Transverse colon (tissue), 4 donors: Measurements from ENCODE around the gene ABCC2. TPM values are rescaled to one million over a fixed set of nuclear protein-coding genes. Genes with fewer than 3 reads are reported as not detected.
"Not testable (repeated sequence)": the region's sequence is repeated elsewhere in the genome, so short reads cannot be mapped to it uniquely, and the experiment has no call there.

Source experiments
- DNase-seq: peaks from one replicate; pipeline ENCODE4 v3.0.0-alpha.2; 2019
- H3K27ac ChIP-seq, 4 donors: fragments of 200-600 bp; sonication (generic); 2 replicates each; pipeline ENCODE4 v1.5.1; 2016 to 2018; ENCODE audit warnings: inconsistent platforms in 4 of 4
- H3K27me3 ChIP-seq: fragments of 200-600 bp; sonication (generic); 2 replicates; pipeline ENCODE4 v1.5.1; 2017; ENCODE audit warnings: inconsistent platforms
- H3K36me3 ChIP-seq, 4 donors: fragments of 200-600 bp; sonication (generic); 2 replicates each; pipeline ENCODE4 v1.5.1; 2017 to 2019; ENCODE audit warnings: inconsistent platforms in 4 of 4
- H3K4me1 ChIP-seq, 4 donors: fragments of 200-600 bp; sonication (generic); 2 replicates each; pipeline ENCODE4 v1.5.1; 2017 to 2020; ENCODE audit warnings: inconsistent platforms in 4 of 4
- H3K4me3 ChIP-seq, 4 donors: fragments of 200-600 bp; sonication (generic); 1 replicate in 1 of 4; 2 replicates in 3 of 4; pipeline versions ENCODE4 v1.5.1 to v1.6.1; 2017 to 2019; ENCODE audit warnings: inconsistent platforms in 4 of 4
- H3K9me3 ChIP-seq, 2 donors: fragments of 200-600 bp; sonication (generic); 2 replicates each; pipeline ENCODE4 v1.5.1; 2017 to 2019; ENCODE audit warnings: inconsistent platforms in 2 of 2
- EP300 ChIP-seq: sonication (generic); formaldehyde crosslinking; IDR thresholded peaks from one replicate; pipeline ENCODE4 v1.6.1; 2017; ENCODE audit warnings: antibody characterized with exemption, low read depth
- POLR2A ChIP-seq: fragments of 450-650 bp; IDR thresholded peaks from one replicate; pipeline ENCODE4 v1.6.1; 2016; ENCODE audit warnings: antibody characterized with exemption, mild to moderate bottlenecking, moderate library complexity
- POLR2AphosphoS5 ChIP-seq, 3 donors: sonication (generic); formaldehyde crosslinking; IDR thresholded peaks; one replicate each; pipeline ENCODE4 v1.6.1; 2016; ENCODE audit warnings: antibody characterized with exemption in 3 of 3
- WGBS, 2 donors: methylation state at CpG; one replicate each; pipeline ENCODE4 v1.1.5; 2018; ENCODE audit warnings: low coverage in 1 of 2; 5-methylcytosine and 5-hydroxymethylcytosine counted together
- in situ Hi-C, 4 donors: fragments of 200-750 bp; cut with MboI; loops; one replicate each; pipeline versions ENCODE4 v1.15.0 to v1.15.1; 2017; ENCODE audit warnings: low sequenced_read_pairs in 3 of 4, low pct_ligation_motif_present in 1 of 4, low pct_unique_long_range_greater_than_20kb in 1 of 4
- intact Hi-C: fragments of 100-400 bp; cut with DNase I; formaldehyde crosslinking; loops from one replicate; pipeline ENCODE4 v1.15.1; 2023; ENCODE audit warnings: low total_unique reads
- total RNA-seq, 4 donors: library from RNA; depleted of rRNA; stranded (reverse); fragments of >200 nt; gene quantifications; one replicate each; pipeline ENCODE4 v1.1.0, GENCODE V29; 2016
- TF ChIP-seq, protein P1 (sequence below), 5 experiments: fragments of 200-600 bp in 3 of 5; fragments of 450-650 bp in 2 of 5; sonication (generic) in 3 of 5; IDR thresholded peaks; 1 replicate in 2 of 5; 2 replicates in 3 of 5; pipeline ENCODE4 v1.5.1; 2016 to 2017; ENCODE audit warnings: antibody characterized with exemption in 5 of 5, inconsistent platforms in 3 of 5, mild to moderate bottlenecking in 2 of 5, moderate library complexity in 1 of 5

The ABCC2 gene
- total RNA-seq, 4 donors from 2014 or later, result 0.75 to 2.7 (median 1.5) TPM

DNA sequence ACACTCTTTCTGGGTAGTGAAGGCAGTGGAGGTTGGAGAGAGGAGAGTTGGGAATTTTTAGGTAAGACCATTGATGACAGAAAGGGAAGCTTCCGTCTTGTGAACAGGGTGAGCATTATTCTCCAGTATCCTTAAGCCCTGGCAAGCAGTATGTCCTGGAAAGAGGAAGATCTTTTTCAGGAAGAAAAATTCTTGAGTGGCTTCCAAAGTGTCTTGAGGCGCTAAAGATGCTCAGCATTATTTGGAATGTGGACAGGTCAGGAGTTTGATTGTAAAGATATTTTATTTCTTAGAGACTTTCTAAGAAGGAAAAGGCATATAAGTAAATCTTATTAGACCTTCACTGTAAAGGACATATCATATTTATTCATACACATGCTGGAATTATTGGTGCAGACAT, 54.3 kb downstream of the ABCC2 start:
- 80 to 90% methylated on average over 2 of the region's 2 CpGs for WGBS, 2 donors
- Histone ChIP-seq H3K36me3 (no peaks in the 10 kb centered on the region), H3K27ac (no peak overlapping the region), H3K4me1 (no peaks in the 10 kb centered on the region), H3K27me3 (no peaks in the 10 kb centered on the region), H3K4me3 (no peak overlapping the region), H3K9me3 (no peaks in the 10 kb centered on the region)
- TF ChIP-seq POLR2AphosphoS5 (IDR thresholded peaks at IDR 0.05) (no peak), EP300 (no peak), POLR2A (no peak)
- TF ChIP-seq, protein P1, sequence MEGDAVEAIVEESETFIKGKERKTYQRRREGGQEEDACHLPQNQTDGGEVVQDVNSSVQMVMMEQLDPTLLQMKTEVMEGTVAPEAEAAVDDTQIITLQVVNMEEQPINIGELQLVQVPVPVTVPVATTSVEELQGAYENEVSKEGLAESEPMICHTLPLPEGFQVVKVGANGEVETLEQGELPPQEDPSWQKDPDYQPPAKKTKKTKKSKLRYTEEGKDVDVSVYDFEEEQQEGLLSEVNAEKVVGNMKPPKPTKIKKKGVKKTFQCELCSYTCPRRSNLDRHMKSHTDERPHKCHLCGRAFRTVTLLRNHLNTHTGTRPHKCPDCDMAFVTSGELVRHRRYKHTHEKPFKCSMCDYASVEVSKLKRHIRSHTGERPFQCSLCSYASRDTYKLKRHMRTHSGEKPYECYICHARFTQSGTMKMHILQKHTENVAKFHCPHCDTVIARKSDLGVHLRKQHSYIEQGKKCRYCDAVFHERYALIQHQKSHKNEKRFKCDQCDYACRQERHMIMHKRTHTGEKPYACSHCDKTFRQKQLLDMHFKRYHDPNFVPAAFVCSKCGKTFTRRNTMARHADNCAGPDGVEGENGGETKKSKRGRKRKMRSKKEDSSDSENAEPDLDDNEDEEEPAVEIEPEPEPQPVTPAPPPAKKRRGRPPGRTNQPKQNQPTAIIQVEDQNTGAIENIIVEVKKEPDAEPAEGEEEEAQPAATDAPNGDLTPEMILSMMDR (IDR thresholded peaks at IDR 0.05), result no peak
- DNase-seq, result no peak
- intact Hi-C loops (no loop called here), in situ Hi-C loops (no loop called here)

DNA sequence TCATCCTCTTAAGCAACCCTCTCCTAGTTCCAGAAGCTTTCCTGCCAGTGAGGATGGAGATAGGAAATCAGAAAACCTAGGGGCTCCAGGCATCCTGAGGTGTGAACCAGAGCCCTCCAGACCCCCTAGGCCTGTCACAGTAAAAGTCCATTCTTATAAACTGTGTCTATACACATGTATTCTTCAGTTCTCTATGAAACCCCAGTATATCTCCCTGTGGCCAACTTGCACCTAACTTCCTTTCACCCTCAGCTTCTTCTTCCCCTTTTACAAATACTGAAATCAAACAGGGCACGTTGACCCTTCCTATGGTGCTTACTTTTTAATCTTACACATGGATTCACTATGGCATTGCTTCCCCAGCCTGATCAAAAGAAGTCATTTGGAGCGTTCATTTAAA, 58.4 kb downstream of the ABCC2 start:
- DNase-seq, H3K4me3 ChIP-seq, intact Hi-C loops, H3K27me3 ChIP-seq, H3K9me3 ChIP-seq, H3K27ac ChIP-seq, H3K4me1 ChIP-seq, in situ Hi-C loops, H3K36me3 ChIP-seq: not testable (repeated sequence)
- 79 to 80% methylated on average over 2 of the region's 2 CpGs for WGBS, 2 donors

DNA sequence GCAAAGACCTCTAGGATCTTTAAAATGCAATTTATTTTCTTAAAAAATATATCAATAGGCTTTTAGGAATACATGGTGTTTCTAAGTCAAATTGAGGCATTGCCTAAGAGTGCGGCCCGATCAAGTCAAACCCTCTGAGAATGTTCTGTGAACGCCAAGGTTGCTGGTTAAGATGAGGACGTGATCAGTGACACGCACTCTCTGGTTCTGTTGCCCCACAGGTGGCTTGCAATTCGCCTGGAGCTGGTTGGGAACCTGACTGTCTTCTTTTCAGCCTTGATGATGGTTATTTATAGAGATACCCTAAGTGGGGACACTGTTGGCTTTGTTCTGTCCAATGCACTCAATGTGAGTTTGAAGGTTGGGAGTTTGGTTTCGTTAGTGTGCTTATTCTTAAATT, 59.3 kb downstream of the ABCC2 start:
- no peaks in the 10 kb centered on the region for H3K36me3 ChIP-seq
- no peak overlapping the region for H3K27ac ChIP-seq
- in situ Hi-C loops, result no loop called here
- intact Hi-C loops, result no loop called here
- no peaks in the 10 kb centered on the region for H3K9me3 ChIP-seq
- 94 to 96% methylated on average over 4 to 7 of the region's 7 CpGs for WGBS, 2 donors
- no peaks in the 10 kb centered on the region for H3K27me3 ChIP-seq
- TF ChIP-seq EP300, result no peak
- TF ChIP-seq, protein P1 (IDR thresholded peaks at IDR 0.05), result no peak
- TF ChIP-seq POLR2AphosphoS5 (IDR thresholded peaks at IDR 0.05), result no peak
- TF ChIP-seq POLR2A, result no peak
- H3K4me3 ChIP-seq, result no peak overlapping the region
- DNase-seq, result no peak
- peaks cover 0 to 10% (median 3%) of the 10 kb centered on the region in 4 donors for H3K4me1 ChIP-seq

DNA sequence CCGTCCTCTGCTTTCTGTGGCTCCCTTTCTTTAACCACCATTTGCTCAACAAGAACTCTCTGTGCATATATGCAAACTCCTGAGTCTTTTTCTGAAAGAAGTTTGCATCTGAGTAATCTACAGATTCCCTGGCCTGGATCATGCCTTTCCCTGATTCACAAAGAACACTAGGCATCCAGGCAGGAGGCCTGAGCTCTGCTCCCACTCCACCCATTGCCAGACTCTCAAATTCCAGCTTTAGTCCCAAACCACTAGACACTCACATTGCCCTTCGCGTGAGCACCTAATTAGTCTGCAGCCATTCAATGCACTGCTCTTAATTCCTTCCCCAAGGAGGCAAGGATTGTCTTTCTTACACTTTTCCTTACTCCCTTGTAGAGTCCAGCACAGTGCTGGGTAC, 60.9 kb downstream of the ABCC2 start:
- in situ Hi-C loops (no loop called here), intact Hi-C loops (no loop called here)
- no peak for DNase-seq
- H3K4me1 ChIP-seq, result peaks cover 0 to 10% (median 3%) of the 10 kb centered on the region in 4 donors
- no peaks in the 10 kb centered on the region for H3K27me3 ChIP-seq
- WGBS, 2 donors, result 75 to 93% methylated on average over 1 to 3 of the region's 3 CpGs
- no peak overlapping the region for H3K4me3 ChIP-seq
- TF ChIP-seq, protein P1 (IDR thresholded peaks at IDR 0.05), result no peak
- no peak for TF ChIP-seq EP300
- no peak for TF ChIP-seq POLR2A
- TF ChIP-seq POLR2AphosphoS5 (IDR thresholded peaks at IDR 0.05), result no peak
- no peak overlapping the region for H3K27ac ChIP-seq
- H3K9me3 ChIP-seq, result no peaks in the 10 kb centered on the region
- H3K36me3 ChIP-seq, result no peaks in the 10 kb centered on the region

DNA sequence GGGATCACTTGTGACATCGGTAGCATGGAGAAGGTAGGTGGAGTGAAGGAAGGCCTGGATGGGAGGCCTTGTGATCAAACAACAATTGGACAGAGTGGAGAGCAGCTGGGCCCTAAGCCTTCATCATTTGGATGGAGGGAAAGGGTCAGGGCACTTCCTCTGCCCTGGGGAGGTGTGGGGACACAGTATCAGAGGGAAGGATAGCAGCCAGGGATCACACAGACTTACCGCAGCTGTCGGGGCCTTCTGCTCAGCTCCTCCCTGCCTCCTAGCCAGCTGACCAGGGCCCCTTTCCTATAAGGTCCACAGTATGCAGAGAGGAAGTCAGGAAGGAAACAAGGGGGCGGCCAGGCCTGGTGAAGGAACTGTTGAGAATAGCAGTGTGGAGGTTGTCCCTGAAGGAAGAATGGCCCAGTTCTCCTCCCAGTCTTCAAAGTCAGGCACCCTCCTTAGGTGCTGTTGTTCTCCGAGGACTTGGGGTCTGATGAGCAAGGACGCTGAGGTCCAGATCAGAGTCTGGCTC, 62.1 kb downstream of the ABCC2 start:
- H3K27me3 ChIP-seq, result no peaks in the 10 kb centered on the region
- no peak overlapping the region for H3K27ac ChIP-seq
- H3K4me1 ChIP-seq, result peaks cover 3 to 14% (median 3%) of the 10 kb centered on the region in 4 donors
- in situ Hi-C loops (no loop called here), intact Hi-C loops (no loop called here)
- no peak for TF ChIP-seq EP300
- no peak for TF ChIP-seq POLR2A
- TF ChIP-seq, protein P1 (IDR thresholded peaks at IDR 0.05), result no peak
- TF ChIP-seq POLR2AphosphoS5 (IDR thresholded peaks at IDR 0.05), result no peak
- H3K36me3 ChIP-seq, result no peaks in the 10 kb centered on the region
- no peak overlapping the region for H3K4me3 ChIP-seq
- 86% methylated on average over 6 of the region's 6 CpGs; no CpG with 5 or more reads in 1 of the 2 donors for WGBS, 2 donors
- no peak for DNase-seq
- H3K9me3 ChIP-seq, result no peaks in the 10 kb centered on the region
